GM18498 (cell line): ENCODE measurements around the gene SLC9B2.
A peak's percentile ranks its signal among the peaks of the same experiment; 100 is the strongest.

Experiments used
- ATAC-seq: cut with Tn5 transposase; IDR thresholded peaks from one replicate; pipeline ENCODE4 v1.9.1; 2021; ENCODE audit warnings: mild to moderate bottlenecking, moderate library complexity; ENCODE audit not compliant: unreplicated experiment

Gene SLC9B2

GRCh38 chr4:103075894-103076746 lies 441 bp downstream of the SLC9B2 start:
- peak; percentile 65 for ATAC-seq

GRCh38 chr4:103075435-103075893 lies 1.1 kb downstream of the SLC9B2 start:
- ATAC-seq, result no peak

- ATAC-seq, result no peak
Observed at GRCh38 chr4:103074744-103075434, 1.7 kb downstream of the SLC9B2 start.

GRCh38 chr4:103073792-103074438 lies 2.6 kb downstream of the SLC9B2 start:
- ATAC-seq, result no peak

DNA sequence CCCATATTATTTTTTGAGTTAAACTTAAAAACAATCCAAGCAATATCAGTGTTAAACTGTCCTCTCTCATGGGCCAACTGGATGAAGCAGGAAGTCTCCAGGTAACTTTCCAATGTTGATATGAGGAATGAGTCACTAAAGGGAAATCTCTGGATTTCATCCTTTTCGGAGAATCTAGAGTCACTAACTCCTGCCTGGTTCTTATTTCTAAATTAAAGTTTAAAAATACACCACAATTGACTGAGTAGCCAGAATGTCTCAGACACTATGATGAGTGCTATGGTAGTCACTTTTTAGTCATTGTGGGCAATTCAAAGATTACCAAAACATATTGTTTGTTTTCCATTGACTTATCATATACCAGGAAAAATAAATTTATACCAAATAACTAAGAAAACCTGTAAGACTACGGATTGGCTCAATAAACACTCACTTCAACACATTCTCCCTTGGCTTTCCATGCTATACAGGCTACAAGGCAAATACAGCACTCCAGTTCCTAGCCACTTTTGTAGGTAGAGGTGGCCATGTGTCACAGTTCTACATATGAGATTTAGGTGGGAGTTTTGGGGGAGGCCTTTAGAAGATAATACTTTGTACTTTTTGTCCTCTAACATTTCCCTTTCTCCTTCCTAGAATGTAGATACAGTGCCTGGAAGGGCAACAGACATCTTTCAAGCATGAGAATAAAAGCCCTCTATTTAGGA lies 8.6 kb downstream of the SLC9B2 start:
- no peak for ATAC-seq

DNA sequence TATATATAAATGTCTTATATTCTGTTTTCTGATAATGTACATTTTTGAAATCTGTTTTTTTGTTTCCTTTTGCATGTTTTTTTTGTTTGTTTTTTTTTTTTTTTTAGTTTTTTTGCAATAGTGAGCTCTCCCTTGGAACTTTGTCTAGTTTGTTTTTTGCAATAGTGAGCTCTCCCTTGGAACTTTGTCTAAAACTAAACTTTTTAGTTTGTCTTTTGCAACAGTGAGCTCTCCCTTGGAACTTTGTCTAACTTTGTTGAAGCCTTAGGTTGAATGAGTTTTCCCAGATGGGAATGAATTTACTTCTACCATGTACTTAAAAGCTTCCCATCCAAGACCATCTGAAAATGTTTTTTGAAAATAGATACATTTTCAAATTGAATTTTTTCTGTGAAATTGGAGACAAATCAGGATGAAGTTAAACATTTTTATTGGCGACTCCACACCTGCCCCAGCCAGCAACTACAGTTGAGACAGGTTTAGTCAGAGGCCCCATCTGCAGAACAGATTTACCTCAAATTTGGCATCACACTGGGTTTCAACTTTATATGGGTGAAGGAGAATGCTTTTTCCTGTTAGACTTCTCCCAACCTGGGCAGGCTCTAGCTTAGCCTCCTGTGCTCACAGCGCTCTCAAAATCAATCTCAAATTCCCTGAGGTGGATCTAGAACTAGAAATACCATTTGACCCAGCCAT lies 16.0 kb downstream of the SLC9B2 start:
- ATAC-seq, result no peak

- ATAC-seq, result no peak
Observed at GRCh38 chr4:103054030-103054429, 22.5 kb downstream of the SLC9B2 start.

GRCh38 chr4:103052779-103053178 lies 23.8 kb downstream of the SLC9B2 start:
- no peak for ATAC-seq

DNA sequence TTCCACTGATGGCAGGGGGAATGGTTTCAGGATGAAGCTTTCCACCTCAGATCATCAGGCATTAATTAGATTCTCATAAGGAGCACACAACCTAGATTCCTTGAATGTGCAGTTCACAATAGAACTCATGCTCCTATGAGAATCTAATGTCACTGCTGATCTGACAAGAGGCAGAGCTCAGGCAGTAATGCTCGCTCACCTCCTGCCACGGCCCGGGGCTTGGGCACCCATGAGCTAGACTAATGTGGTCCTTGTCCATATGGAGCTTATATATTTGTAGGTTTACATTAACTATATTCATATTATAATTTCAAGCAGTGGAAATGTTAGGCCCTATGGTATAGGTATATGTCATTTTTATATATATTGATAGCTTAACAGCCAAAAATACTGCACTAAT lies 24.4 kb downstream of the SLC9B2 start:
- no peak for ATAC-seq

- ATAC-seq, result no peak
Observed at GRCh38 chr4:103050736-103051436, 25.7 kb downstream of the SLC9B2 start.

- peak; percentile 92 for ATAC-seq
Observed at GRCh38 chr4:103046416-103047290, 29.9 kb downstream of the SLC9B2 start.

DNA sequence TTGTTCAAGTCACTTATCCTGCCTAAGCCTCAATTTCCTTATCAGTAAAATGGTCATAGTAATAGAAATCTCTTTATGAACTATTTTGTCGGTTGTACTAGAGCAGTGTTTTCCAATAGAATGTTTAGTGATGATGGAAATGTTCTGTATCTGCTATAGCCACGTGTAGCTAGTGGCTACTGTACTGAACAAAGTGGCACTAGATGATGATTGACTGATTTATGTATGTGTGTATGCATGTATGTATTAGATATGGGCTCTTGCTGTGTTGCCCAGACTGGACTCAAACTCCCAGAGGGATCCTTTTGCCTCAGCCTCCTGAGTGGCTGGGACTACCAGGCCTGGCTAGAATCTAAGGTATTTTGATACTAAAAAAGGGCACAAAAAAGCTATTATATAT lies 32.4 kb downstream of the SLC9B2 start:
- no peak for ATAC-seq

- ATAC-seq, result no peak
Observed at GRCh38 chr4:103036169-103036568, 40.4 kb downstream of the SLC9B2 start.

- ATAC-seq, result peak; percentile 63
Observed at GRCh38 chr4:103032574-103032973, 44.0 kb downstream of the SLC9B2 start.

- ATAC-seq, result no peak
Observed at GRCh38 chr4:103030791-103031190, 45.8 kb downstream of the SLC9B2 start.

DNA sequence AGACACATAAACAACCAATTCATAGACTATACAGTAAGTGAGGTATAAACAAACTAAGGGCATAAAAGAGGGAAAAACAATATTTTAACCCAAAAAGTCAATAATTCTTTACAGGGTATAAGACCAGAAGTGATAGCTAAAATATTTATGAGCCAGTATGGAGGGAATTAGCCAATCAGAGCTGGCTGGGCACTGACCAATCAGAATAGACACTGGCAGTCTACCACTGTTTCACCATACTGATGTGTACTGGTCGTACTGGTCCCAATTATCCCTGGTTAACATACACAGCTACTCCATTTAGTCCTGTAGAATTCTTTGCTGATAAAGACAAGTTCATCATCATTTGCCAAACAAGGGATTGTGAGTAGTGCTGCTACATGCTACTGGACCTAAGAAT lies 47.3 kb downstream of the SLC9B2 start:
- ATAC-seq, result no peak

- no peak for ATAC-seq
Observed at GRCh38 chr4:103026868-103027267, 49.7 kb downstream of the SLC9B2 start.

- ATAC-seq, result no peak
Observed at GRCh38 chr4:103024996-103025395, 51.6 kb downstream of the SLC9B2 start.

DNA sequence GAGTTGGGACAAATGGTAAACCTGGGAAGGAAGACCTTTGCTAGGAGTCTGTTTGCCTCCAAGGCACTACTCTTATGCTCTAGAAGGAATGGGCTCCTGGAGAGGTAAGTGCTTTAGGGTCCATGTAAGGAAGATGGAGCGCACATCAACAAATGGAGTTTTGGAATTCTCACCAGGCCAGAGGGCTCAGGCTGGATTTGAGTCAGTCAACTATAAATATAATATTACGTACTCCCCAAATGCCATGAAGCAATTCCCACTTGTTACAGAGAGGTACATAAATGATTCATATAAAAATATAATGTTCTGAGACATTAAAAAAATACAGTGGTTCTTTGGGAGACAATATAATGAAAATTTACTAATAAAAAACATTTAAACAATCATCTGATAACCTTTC lies 55.4 kb downstream of the SLC9B2 start:
- ATAC-seq, result no peak
